SK-N-MC (cell line): ENCODE data around the gene RNF8.

Experiments
- EZH2 ChIP-seq: fragments of 200-600 bp; sonication (generic); IDR thresholded peaks from one replicate; pipeline ENCODE4 v1.6.1; 2017; ENCODE audit warnings: antibody characterized with exemption
- FOXP2 ChIP-seq: optimal IDR thresholded peaks from 2 replicates; pipeline ENCODE3; 2011; ENCODE audit warnings: mild to moderate bottlenecking, moderate library complexity; ENCODE audit not compliant: insufficient read depth; ENCODE audit errors: extremely low read length, control extremely low read depth
- POLR2AphosphoS5 ChIP-seq: IDR thresholded peaks from 2 replicates; pipeline ENCODE4 v1.6.1; 2012; ENCODE audit warnings: mild to moderate bottlenecking, low read depth, low read length, borderline replicate concordance

GRCh38 chr6:37376078-37376743 lies 22.4 kb downstream of the RNF8 start:
- no peak for TF ChIP-seq EZH2
- no peak for TF ChIP-seq POLR2AphosphoS5
- no peak for TF ChIP-seq FOXP2
